Activated naive CD4-positive, alpha-beta T cell treated with Interleukin-2 at 50 U/mL for 16 hours (primary cell): Measurements from ENCODE around the gene PLA2G3.

ENCODE experiments used
- DNase-seq: peaks from one replicate; pipeline ENCODE4 v3.0.0-alpha.2; 2020

PLA2G3 gene

GRCh38 chr22:31085493-31085824, 54.8 kb downstream of the PLA2G3 start:
- no peak for DNase-seq

DNA sequence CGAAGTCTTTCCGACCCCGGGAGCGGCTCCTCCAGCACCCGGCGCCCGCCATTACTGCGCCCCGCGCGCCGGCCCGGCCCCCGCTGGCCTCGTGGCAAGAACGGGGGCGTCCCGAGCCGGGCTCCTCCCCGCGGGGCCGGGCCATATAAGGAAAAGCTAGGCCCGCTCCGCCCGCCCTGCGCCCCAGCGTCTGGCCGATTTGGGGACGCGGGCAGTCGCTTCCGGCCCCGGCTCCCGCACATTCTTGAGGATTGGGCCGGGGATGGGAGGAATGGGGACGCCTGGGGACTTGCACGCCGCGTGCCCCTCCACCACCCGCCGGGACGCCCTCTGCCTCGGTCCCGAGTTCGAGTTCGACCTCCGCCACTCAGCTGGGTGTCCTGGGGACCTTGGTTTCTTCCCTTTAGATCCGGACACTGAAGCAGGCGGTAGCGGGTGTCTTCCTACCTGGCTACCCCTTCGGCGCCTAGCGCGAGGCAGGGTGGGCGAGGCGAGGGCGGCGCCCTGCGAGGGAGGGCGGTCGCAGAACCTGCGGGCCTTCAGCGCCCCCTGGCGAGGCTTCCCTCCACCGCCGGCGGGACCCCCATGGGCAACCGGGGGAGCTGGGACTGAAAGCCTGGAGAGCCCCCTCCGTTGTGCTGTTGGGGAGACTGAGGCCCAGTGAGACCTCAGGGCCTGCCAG, 55.4 kb downstream of the PLA2G3 start:
- peak; percentile 89 for DNase-seq
